ENCODE measurements around the gene FARP2. TPM values are rescaled to one million over a fixed set of nuclear protein-coding genes. Genes with fewer than 3 reads are reported as not detected.

The FARP2 gene
- total and polyA plus RNA-seq, 2 of the 4 experiments (the other 2 are of a cell fraction): 17.1 to 30.8 TPM

- Histone ChIP-seq H3K9ac (ENCODE audit: low read depth, low read length) (no peak overlapping the region), H3K14ac (replicated peaks; ENCODE audit: low read depth, low read length) (no peak overlapping the region), H3K9me1 (ENCODE audit: insufficient read depth, low read length) (peaks cover 30% of the 10 kb centered on the region), H2AFZ (replicated peaks; ENCODE audit: low read length, poor library complexity) (no peak overlapping the region), H3K27me3 (ENCODE audit: control insufficient read depth, insufficient read depth, low read length) (no peaks in the 10 kb centered on the region), H3K4me3 (ENCODE audit: insufficient read depth, low read depth, low read length) (no peak overlapping the region), H4K8ac (ENCODE audit: low read depth in 2 of 2, low read length in 2 of 2) (no peak overlapping the region), H2BK5ac (ENCODE audit: low read depth, low read length, poor library complexity, severe bottlenecking) (no peak overlapping the region), H2BK20ac (ENCODE audit: low read depth, low read length) (no peak overlapping the region), H2BK120ac (ENCODE audit: low read depth, low read length) (no peak overlapping the region), H3K4ac (ENCODE audit: low read depth, low read length) (no peak overlapping the region), H4K91ac (ENCODE audit: insufficient read depth, low read depth, low read length) (no peak overlapping the region), H3K9me3 (ENCODE audit: control insufficient read depth, insufficient read depth, low read length) (no peaks in the 10 kb centered on the region), H2BK15ac (ENCODE audit: low read depth, low read length) (no peak overlapping the region), H4K5ac (ENCODE audit: low read depth, low read length) (no peak overlapping the region), H2AK5ac (ENCODE audit: low read depth, low read length) (no peak overlapping the region), H3K23ac (ENCODE audit: low read depth, low read length) (0 out of 2 replicates have a peak overlapping the region, but pooled peaks have one; percentile 11), H3K4me1 (ENCODE audit: control insufficient read depth, insufficient read depth, low read length) (0 out of 2 replicates have a peak, but pooled peaks cover 4% of the 10 kb centered on the region), H3K56ac (ENCODE audit: extremely low read depth, insufficient read depth, low read length) (no peak overlapping the region), H4K20me1 (ENCODE audit: insufficient read depth, low read length) (peaks cover 42% of the 10 kb centered on the region), H3K79me1 (ENCODE audit: low read depth in 1 of 2, low read length in 2 of 2) (peaks cover 15 to 75% of the 10 kb centered on the region in 2 experiments), H2AK9ac (replicated peaks; ENCODE audit: low read depth, low read length, poor library complexity) (no peak overlapping the region), H3K18ac (ENCODE audit: low read depth, low read length) (no peak overlapping the region), H3K27ac (ENCODE audit: insufficient read depth, low read length) (no peak overlapping the region), H3K4me2 (ENCODE audit: low read depth, low read length) (no peak overlapping the region), H3K36me3 (ENCODE audit: control insufficient read depth, insufficient read depth, low read length) (peaks cover 3% of the 10 kb centered on the region; the same call in 1 of the 2 replicates)
- ChIA-PET POLR2A (ENCODE audit: unreplicated experiment) (no interaction called here), CTCF (no interaction called here)
- TF ChIP-seq RFX5 (IDR thresholded peaks at IDR 0.05; ENCODE audit: low read depth, low read length) (no peak), SMC3 (IDR thresholded peaks at IDR 0.05; ENCODE audit: low read depth, low read length) (no peak), CHD1 (IDR thresholded peaks at IDR 0.05; ENCODE audit: low read depth, low read length) (no peak), MAFK (IDR thresholded peaks at IDR 0.05; ENCODE audit: low read depth, low read length) (no peak), RCOR1 (IDR thresholded peaks at IDR 0.05; ENCODE audit: insufficient replicate concordance, low read length) (no peak), CEBPB (IDR thresholded peaks at IDR 0.05; ENCODE audit: low read depth, low read length) (no peak), MAZ (IDR thresholded peaks at IDR 0.05; ENCODE audit: borderline replicate concordance, low read depth, low read length) (no peak), FOS (IDR thresholded peaks at IDR 0.05; ENCODE audit: low read depth, low read length) (no peak), BHLHE40 (IDR thresholded peaks at IDR 0.05; ENCODE audit: low read depth, low read length) (no peak), POLR2A (IDR thresholded peaks at IDR 0.05; ENCODE audit: low read depth, low read length) (no peak), NFE2L2 (IDR thresholded peaks at IDR 0.05; ENCODE audit: low read depth, low read length) (no peak), RAD21 (IDR thresholded peaks at IDR 0.05; ENCODE audit: low read length) (no peak), MXI1 (IDR thresholded peaks at IDR 0.05; ENCODE audit: borderline replicate concordance, low read depth, low read length) (no peak)
- TF ChIP-seq, protein P1, sequence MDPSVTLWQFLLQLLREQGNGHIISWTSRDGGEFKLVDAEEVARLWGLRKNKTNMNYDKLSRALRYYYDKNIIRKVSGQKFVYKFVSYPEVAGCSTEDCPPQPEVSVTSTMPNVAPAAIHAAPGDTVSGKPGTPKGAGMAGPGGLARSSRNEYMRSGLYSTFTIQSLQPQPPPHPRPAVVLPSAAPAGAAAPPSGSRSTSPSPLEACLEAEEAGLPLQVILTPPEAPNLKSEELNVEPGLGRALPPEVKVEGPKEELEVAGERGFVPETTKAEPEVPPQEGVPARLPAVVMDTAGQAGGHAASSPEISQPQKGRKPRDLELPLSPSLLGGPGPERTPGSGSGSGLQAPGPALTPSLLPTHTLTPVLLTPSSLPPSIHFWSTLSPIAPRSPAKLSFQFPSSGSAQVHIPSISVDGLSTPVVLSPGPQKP (IDR thresholded peaks at IDR 0.05; ENCODE audit: borderline replicate concordance, low read depth, low read length): no peak
- TF ChIP-seq, protein P2, sequence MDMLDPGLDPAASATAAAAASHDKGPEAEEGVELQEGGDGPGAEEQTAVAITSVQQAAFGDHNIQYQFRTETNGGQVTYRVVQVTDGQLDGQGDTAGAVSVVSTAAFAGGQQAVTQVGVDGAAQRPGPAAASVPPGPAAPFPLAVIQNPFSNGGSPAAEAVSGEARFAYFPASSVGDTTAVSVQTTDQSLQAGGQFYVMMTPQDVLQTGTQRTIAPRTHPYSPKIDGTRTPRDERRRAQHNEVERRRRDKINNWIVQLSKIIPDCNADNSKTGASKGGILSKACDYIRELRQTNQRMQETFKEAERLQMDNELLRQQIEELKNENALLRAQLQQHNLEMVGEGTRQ (IDR thresholded peaks at IDR 0.05; ENCODE audit: low read depth, low read length): no peak
- TF ChIP-seq, protein P3, sequence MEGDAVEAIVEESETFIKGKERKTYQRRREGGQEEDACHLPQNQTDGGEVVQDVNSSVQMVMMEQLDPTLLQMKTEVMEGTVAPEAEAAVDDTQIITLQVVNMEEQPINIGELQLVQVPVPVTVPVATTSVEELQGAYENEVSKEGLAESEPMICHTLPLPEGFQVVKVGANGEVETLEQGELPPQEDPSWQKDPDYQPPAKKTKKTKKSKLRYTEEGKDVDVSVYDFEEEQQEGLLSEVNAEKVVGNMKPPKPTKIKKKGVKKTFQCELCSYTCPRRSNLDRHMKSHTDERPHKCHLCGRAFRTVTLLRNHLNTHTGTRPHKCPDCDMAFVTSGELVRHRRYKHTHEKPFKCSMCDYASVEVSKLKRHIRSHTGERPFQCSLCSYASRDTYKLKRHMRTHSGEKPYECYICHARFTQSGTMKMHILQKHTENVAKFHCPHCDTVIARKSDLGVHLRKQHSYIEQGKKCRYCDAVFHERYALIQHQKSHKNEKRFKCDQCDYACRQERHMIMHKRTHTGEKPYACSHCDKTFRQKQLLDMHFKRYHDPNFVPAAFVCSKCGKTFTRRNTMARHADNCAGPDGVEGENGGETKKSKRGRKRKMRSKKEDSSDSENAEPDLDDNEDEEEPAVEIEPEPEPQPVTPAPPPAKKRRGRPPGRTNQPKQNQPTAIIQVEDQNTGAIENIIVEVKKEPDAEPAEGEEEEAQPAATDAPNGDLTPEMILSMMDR (conservative IDR thresholded peaks at IDR 0.05; ENCODE audit: low read depth, low read length): no peak
- dilution Hi-C loops (cut with HindIII; ENCODE audit: low sequenced_read_pairs, unreplicated experiment) (no loop called here), in situ Hi-C loops (cut with MboI; ENCODE audit: low sequenced_read_pairs) (no loop called here), intact Hi-C loops (cut with micrococcal nuclease) (no loop called here)
- 93% methylated on average over 3 of the region's 13 CpGs; no CpG with 5 or more reads in 1 of the 2 experiments for WGBS, 2 experiments (ENCODE audit: extremely low coverage in 2 of 2, insufficient read length in 1 of 2)
- BruUV-seq (replicated peaks): no TSS peak
- ATAC-seq (ENCODE audit: low read depth) (no peak), DNase-seq (no peak)
Measured at GRCh38 chr2:241310917-241311566, 45.0 kb upstream of the FARP2 start.

Measured in IMR-90 (cell line).